ENCODE measurements around the gene EFCC1.

EFCC1 gene

GRCh38 chr3:129001806-129002572 is 885 bp downstream of the EFCC1 start:
- H3K36me3 Mint-ChIP-seq (ENCODE audit: low read depth): peaks cover 2% of the 10 kb centered on the region
- peak; percentile 29 for DNase-seq (ENCODE audit: low spot score)

GRCh38 chr3:129002573-129003569 is 1.8 kb downstream of the EFCC1 start:
- H3K9me3 Mint-ChIP-seq: no peaks in the 10 kb centered on the region
- H3K27ac Mint-ChIP-seq: no peak overlapping the region
- H3K4me3 Mint-ChIP-seq: peak overlapping the region; percentile 53
- peaks cover 27% of the 10 kb centered on the region for H3K4me1 Mint-ChIP-seq (ENCODE audit: low read depth)
- DNase-seq (ENCODE audit: low spot score): no peak
- H3K27me3 Mint-ChIP-seq (ENCODE audit: low read depth): peaks cover 62% of the 10 kb centered on the region
- peaks cover 2% of the 10 kb centered on the region for H3K36me3 Mint-ChIP-seq (ENCODE audit: low read depth)

More at GRCh38 chr3:129001806-129002572, 885 bp downstream of the EFCC1 start:
- no peaks in the 10 kb centered on the region for H3K9me3 Mint-ChIP-seq
- H3K4me3 Mint-ChIP-seq: peak overlapping the region; percentile 53
- H3K27me3 Mint-ChIP-seq (ENCODE audit: low read depth): peaks cover 61% of the 10 kb centered on the region
- peaks cover 25% of the 10 kb centered on the region for H3K4me1 Mint-ChIP-seq (ENCODE audit: low read depth)
- no peak overlapping the region for H3K27ac Mint-ChIP-seq

- peaks cover 25% of the 10 kb centered on the region for H3K4me1 Mint-ChIP-seq (ENCODE audit: low read depth)
- no peaks in the 10 kb centered on the region for H3K9me3 Mint-ChIP-seq
- no peak for DNase-seq (ENCODE audit: low spot score)
- H3K27me3 Mint-ChIP-seq (ENCODE audit: low read depth): peaks cover 56% of the 10 kb centered on the region
- no peak overlapping the region for H3K27ac Mint-ChIP-seq
- H3K4me3 Mint-ChIP-seq: peak overlapping the region; percentile 34
- H3K36me3 Mint-ChIP-seq (ENCODE audit: low read depth): peaks cover 2% of the 10 kb centered on the region
Observed at GRCh38 chr3:129003578-129004112, 2.5 kb downstream of the EFCC1 start.

- Mint-ChIP-seq H3K27me3 (ENCODE audit: low read depth) (peaks cover 48% of the 10 kb centered on the region), H3K36me3 (ENCODE audit: low read depth) (peaks cover 2% of the 10 kb centered on the region), H3K4me1 (ENCODE audit: low read depth) (peaks cover 20% of the 10 kb centered on the region), H3K27ac (no peak overlapping the region), H3K9me3 (no peaks in the 10 kb centered on the region), H3K4me3 (peak overlapping the region; percentile 2)
- no peak for DNase-seq (ENCODE audit: low spot score)
Observed at GRCh38 chr3:129004639-129005295, 3.7 kb downstream of the EFCC1 start.

GRCh38 chr3:129005526-129006303 is 4.6 kb downstream of the EFCC1 start:
- Mint-ChIP-seq H3K27ac (no peak overlapping the region), H3K27me3 (ENCODE audit: low read depth) (peaks cover 39% of the 10 kb centered on the region), H3K9me3 (no peaks in the 10 kb centered on the region), H3K36me3 (ENCODE audit: low read depth) (peaks cover 2% of the 10 kb centered on the region), H3K4me1 (ENCODE audit: low read depth) (peaks cover 20% of the 10 kb centered on the region), H3K4me3 (no peak overlapping the region)
- no peak for DNase-seq (ENCODE audit: low spot score)

GRCh38 chr3:129006864-129007263 is 5.8 kb downstream of the EFCC1 start:
- peaks cover 20% of the 10 kb centered on the region for H3K4me1 Mint-ChIP-seq (ENCODE audit: low read depth)
- no peak overlapping the region for H3K4me3 Mint-ChIP-seq
- peaks cover 2% of the 10 kb centered on the region for H3K36me3 Mint-ChIP-seq (ENCODE audit: low read depth)
- H3K9me3 Mint-ChIP-seq: no peaks in the 10 kb centered on the region
- no peak for DNase-seq (ENCODE audit: low spot score)
- H3K27ac Mint-ChIP-seq: no peak overlapping the region
- peaks cover 37% of the 10 kb centered on the region for H3K27me3 Mint-ChIP-seq (ENCODE audit: low read depth)

- Mint-ChIP-seq H3K27ac (no peak overlapping the region), H3K9me3 (no peaks in the 10 kb centered on the region)
- DNase-seq (ENCODE audit: low spot score): no peak
Observed at GRCh38 chr3:129007792-129008191, 6.7 kb downstream of the EFCC1 start.

GRCh38 chr3:129009266-129009665 is 8.2 kb downstream of the EFCC1 start:
- peaks cover 18% of the 10 kb centered on the region for H3K27me3 Mint-ChIP-seq (ENCODE audit: low read depth)
- H3K27ac Mint-ChIP-seq: no peak overlapping the region
- H3K36me3 Mint-ChIP-seq (ENCODE audit: low read depth): no peaks in the 10 kb centered on the region
- no peak overlapping the region for H3K4me3 Mint-ChIP-seq
- peaks cover 10% of the 10 kb centered on the region for H3K4me1 Mint-ChIP-seq (ENCODE audit: low read depth)
- no peak for DNase-seq (ENCODE audit: low spot score)
- no peaks in the 10 kb centered on the region for H3K9me3 Mint-ChIP-seq

More at GRCh38 chr3:129007792-129008191, 6.7 kb downstream of the EFCC1 start:
- Mint-ChIP-seq H3K4me3 (no peak overlapping the region), H3K4me1 (ENCODE audit: low read depth) (peaks cover 13% of the 10 kb centered on the region), H3K36me3 (ENCODE audit: low read depth) (no peaks in the 10 kb centered on the region), H3K27me3 (ENCODE audit: low read depth) (peaks cover 29% of the 10 kb centered on the region)

- Mint-ChIP-seq H3K36me3 (ENCODE audit: low read depth) (no peaks in the 10 kb centered on the region), H3K27me3 (ENCODE audit: low read depth) (peaks cover 14% of the 10 kb centered on the region), H3K27ac (no peak overlapping the region), H3K9me3 (no peaks in the 10 kb centered on the region), H3K4me3 (no peak overlapping the region), H3K4me1 (ENCODE audit: low read depth) (peaks cover 10% of the 10 kb centered on the region)
- no peak for DNase-seq (ENCODE audit: low spot score)
Observed at GRCh38 chr3:129010310-129010956, 9.3 kb downstream of the EFCC1 start.

GRCh38 chr3:129013491-129013891 is 12.4 kb downstream of the EFCC1 start:
- no peak for DNase-seq (ENCODE audit: low spot score)
- Mint-ChIP-seq H3K27ac (no peak overlapping the region), H3K9me3 (no peaks in the 10 kb centered on the region), H3K4me1 (ENCODE audit: low read depth) (peaks cover 27% of the 10 kb centered on the region), H3K4me3 (no peak overlapping the region), H3K36me3 (ENCODE audit: low read depth) (no peaks in the 10 kb centered on the region), H3K27me3 (ENCODE audit: low read depth) (peaks cover 2% of the 10 kb centered on the region)

- peak overlapping the region; percentile 84 for H3K27ac Mint-ChIP-seq
- H3K4me3 Mint-ChIP-seq: no peak overlapping the region
- peaks cover 27% of the 10 kb centered on the region for H3K4me1 Mint-ChIP-seq (ENCODE audit: low read depth)
- no peaks in the 10 kb centered on the region for H3K27me3 Mint-ChIP-seq (ENCODE audit: low read depth)
- H3K9me3 Mint-ChIP-seq: no peaks in the 10 kb centered on the region
- no peaks in the 10 kb centered on the region for H3K36me3 Mint-ChIP-seq (ENCODE audit: low read depth)
- no peak for DNase-seq (ENCODE audit: low spot score)
Observed at GRCh38 chr3:129014148-129014547, 13.0 kb downstream of the EFCC1 start.

- Mint-ChIP-seq H3K9me3 (no peaks in the 10 kb centered on the region), H3K36me3 (ENCODE audit: low read depth) (no peaks in the 10 kb centered on the region), H3K4me1 (ENCODE audit: low read depth) (peaks cover 27% of the 10 kb centered on the region), H3K27ac (peak overlapping the region; percentile 84), H3K4me3 (no peak overlapping the region), H3K27me3 (ENCODE audit: low read depth) (no peaks in the 10 kb centered on the region)
- no peak for DNase-seq (ENCODE audit: low spot score)
Observed at GRCh38 chr3:129014793-129015345, 13.8 kb downstream of the EFCC1 start.
